ENCODE data around the gene VPS18. TPM values are rescaled to one million over a fixed set of nuclear protein-coding genes. Genes with fewer than 3 reads are reported as not detected.

Gene VPS18
- total RNA-seq, 1 donor from 2014 or later: 27.5 TPM

GRCh38 chr15:40925495-40925862, 31.2 kb downstream of the VPS18 start:
- no peak for DNase-seq

GRCh38 chr15:40925863-40926658, 31.8 kb downstream of the VPS18 start:
- DNase-seq: no peak

- no peak for DNase-seq
These were observed 32.6 kb downstream of the VPS18 start for GRCh38 chr15:40926659-40927494.

GRCh38 chr15:40927495-40927872, 33.2 kb downstream of the VPS18 start:
- DNase-seq: no peak

GRCh38 chr15:40927873-40928806, 33.9 kb downstream of the VPS18 start:
- DNase-seq: no peak

- no peak for DNase-seq
These were observed 34.8 kb downstream of the VPS18 start, which contains the start of gene DLL4 for GRCh38 chr15:40928821-40929659. TSS of gene DLL4 (plus strand) at chr15:40929340. CDS start at chr15:40929669, 329 bp downstream.

- no peak for DNase-seq
These were observed 35.6 kb downstream of the VPS18 start for GRCh38 chr15:40929660-40930429.

GRCh38 chr15:40930430-40931299, 36.4 kb downstream of the VPS18 start:
- DNase-seq: no peak

- DNase-seq: no peak
These were observed 37.3 kb downstream of the VPS18 start for GRCh38 chr15:40931300-40932142.

- no peak for DNase-seq
These were observed 37.9 kb downstream of the VPS18 start for GRCh38 chr15:40932156-40932555.

- no peak for DNase-seq
These were observed 38.6 kb downstream of the VPS18 start for GRCh38 chr15:40932649-40933516.

- no peak for DNase-seq
These were observed 39.3 kb downstream of the VPS18 start for GRCh38 chr15:40933517-40933902.

GRCh38 chr15:40934457-40934856, 40.2 kb downstream of the VPS18 start:
- DNase-seq: no peak

- DNase-seq: no peak
These were observed 42.0 kb downstream of the VPS18 start for GRCh38 chr15:40936234-40936708.

- no peak for DNase-seq
These were observed 42.7 kb downstream of the VPS18 start for GRCh38 chr15:40936709-40937666.

Measured in occipital lobe (tissue), 2 donors.